ENCODE measurements around the gene TXNDC16. TPM values are rescaled to one million over a fixed set of nuclear protein-coding genes. Genes with fewer than 3 reads are reported as not detected.

Gene TXNDC16
- polyA plus RNA-seq, 3 donors = 2.6 to 4.1 (median 3.8) TPM

DNA sequence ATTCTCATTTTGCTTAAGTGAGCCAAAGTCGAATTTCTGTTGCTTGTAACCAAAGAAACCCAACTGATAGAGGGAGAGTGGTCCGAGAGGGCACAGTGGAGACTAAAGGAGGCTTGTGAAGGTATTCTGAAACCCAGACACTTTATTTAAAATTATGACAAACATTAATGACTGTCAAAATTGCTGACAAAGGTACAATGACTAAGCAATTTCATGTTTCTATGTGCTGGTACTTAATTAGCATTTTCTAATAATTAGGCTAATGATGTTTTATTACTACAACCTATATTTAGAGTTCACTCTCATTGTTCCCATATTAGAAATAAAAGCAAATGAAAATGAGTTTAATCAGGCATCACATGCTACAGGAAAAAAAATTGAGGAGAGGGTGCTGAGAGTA, 121.8 kb downstream of the TXNDC16 start:
- Histone ChIP-seq H3K9ac (ENCODE audit: insufficient read depth, low read length, poor library complexity, severe bottlenecking) (no peak overlapping the region), H3K4me1 (ENCODE audit: control insufficient read depth in 1 of 2, insufficient read depth in 2 of 2, low read length in 2 of 2) (no peaks in the 10 kb centered on the region), H3K79me2 (ENCODE audit: insufficient read depth, low read length) (no peaks in the 10 kb centered on the region), H3K27me3 (ENCODE audit: control insufficient read depth in 2 of 2, insufficient read depth in 2 of 2, low read length in 2 of 2) (no peaks in the 10 kb centered on the region), H3K9me3 (replicated peaks in 1 of 2; ENCODE audit: control insufficient read depth in 1 of 2, insufficient read depth in 1 of 2, low read length in 2 of 2) (no peaks in the 10 kb centered on the region), H3K27ac (ENCODE audit: low read depth in 1 of 2, low read length in 2 of 2) (no peak overlapping the region), H2AFZ (ENCODE audit: insufficient read depth, low read depth, low read length, poor library complexity, severe bottlenecking) (no peak overlapping the region), H3K4me2 (replicated peaks; ENCODE audit: extremely low read depth, low read length, poor library complexity, severe bottlenecking) (no peak overlapping the region), H3K36me3 (replicated peaks in 1 of 2; ENCODE audit: control insufficient read depth in 1 of 2, insufficient read depth in 2 of 2, low read length in 2 of 2) (no peaks in the 10 kb centered on the region), H3K4me3 (replicated peaks in 1 of 3; ENCODE audit: low read depth in 2 of 3, low read length in 3 of 3) (no peak overlapping the region), H4K20me1 (ENCODE audit: insufficient read depth, low read length) (no peaks in the 10 kb centered on the region)
- intact Hi-C loops (cut with micrococcal nuclease) = no loop called here
- H3K4me1 Mint-ChIP-seq = no peaks in the 10 kb centered on the region
- no CpG with 5 or more reads among the region's 2 CpGs for WGBS (ENCODE audit: insufficient coverage)
- no peak overlapping the region for H3K4me3 Mint-ChIP-seq
- no peak for DNase-seq
- no peak overlapping the region for H3K27ac Mint-ChIP-seq
- no peaks in the 10 kb centered on the region for H3K9me3 Mint-ChIP-seq
- TF ChIP-seq, protein P1, sequence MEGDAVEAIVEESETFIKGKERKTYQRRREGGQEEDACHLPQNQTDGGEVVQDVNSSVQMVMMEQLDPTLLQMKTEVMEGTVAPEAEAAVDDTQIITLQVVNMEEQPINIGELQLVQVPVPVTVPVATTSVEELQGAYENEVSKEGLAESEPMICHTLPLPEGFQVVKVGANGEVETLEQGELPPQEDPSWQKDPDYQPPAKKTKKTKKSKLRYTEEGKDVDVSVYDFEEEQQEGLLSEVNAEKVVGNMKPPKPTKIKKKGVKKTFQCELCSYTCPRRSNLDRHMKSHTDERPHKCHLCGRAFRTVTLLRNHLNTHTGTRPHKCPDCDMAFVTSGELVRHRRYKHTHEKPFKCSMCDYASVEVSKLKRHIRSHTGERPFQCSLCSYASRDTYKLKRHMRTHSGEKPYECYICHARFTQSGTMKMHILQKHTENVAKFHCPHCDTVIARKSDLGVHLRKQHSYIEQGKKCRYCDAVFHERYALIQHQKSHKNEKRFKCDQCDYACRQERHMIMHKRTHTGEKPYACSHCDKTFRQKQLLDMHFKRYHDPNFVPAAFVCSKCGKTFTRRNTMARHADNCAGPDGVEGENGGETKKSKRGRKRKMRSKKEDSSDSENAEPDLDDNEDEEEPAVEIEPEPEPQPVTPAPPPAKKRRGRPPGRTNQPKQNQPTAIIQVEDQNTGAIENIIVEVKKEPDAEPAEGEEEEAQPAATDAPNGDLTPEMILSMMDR (IDR thresholded peaks at IDR 0.05) = no peak
- peaks cover 0 to 3% (median 3%) of the 10 kb centered on the region in 3 donors for H3K27me3 Mint-ChIP-seq (ENCODE audit: low read depth in 3 of 3)
- peaks cover under 1 to 2% of the 10 kb centered on the region in 2 donors for H3K36me3 Mint-ChIP-seq

DNA sequence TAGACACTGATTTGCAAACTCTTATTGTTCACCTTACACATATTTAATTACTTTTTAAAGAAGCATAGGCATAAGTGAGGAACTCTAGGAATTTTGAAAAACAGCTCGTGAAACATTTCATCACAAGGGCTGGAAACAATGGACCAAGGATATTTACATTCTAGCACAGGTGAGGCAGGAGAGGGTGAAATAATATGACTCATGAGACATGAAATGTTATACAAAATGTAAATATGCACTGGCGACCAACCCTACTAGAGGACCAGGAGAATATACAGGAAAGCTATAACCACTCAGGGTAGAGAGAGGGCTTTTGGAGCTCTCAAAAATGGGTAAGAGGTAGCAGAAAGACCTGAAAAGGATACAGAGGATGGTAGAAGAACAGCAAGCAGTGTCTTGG, 122.9 kb downstream of the TXNDC16 start:
- Mint-ChIP-seq H3K36me3 (peaks cover 0 to 2% of the 10 kb centered on the region in 2 donors), H3K27ac (no peak overlapping the region), H3K4me1 (no peaks in the 10 kb centered on the region), H3K9me3 (no peaks in the 10 kb centered on the region), H3K4me3 (no peak overlapping the region), H3K27me3 (ENCODE audit: low read depth in 3 of 3) (peaks cover 2 to 3% (median 3%) of the 10 kb centered on the region in 3 donors)
- no peaks in the 10 kb centered on the region for H3K9me3 ChIP-seq (replicated peaks in 1 of 2; ENCODE audit: control insufficient read depth in 1 of 2, insufficient read depth in 1 of 2, low read length in 2 of 2)
- no peaks in the 10 kb centered on the region for H3K4me1 ChIP-seq (ENCODE audit: control insufficient read depth in 1 of 2, insufficient read depth in 2 of 2, low read length in 2 of 2)
- no CpG with 5 or more reads among the region's 2 CpGs for WGBS (ENCODE audit: insufficient coverage)
- H3K36me3 ChIP-seq (replicated peaks in 1 of 2; ENCODE audit: control insufficient read depth in 1 of 2, insufficient read depth in 2 of 2, low read length in 2 of 2) = no peaks in the 10 kb centered on the region
- H3K9ac ChIP-seq (ENCODE audit: insufficient read depth, low read length, poor library complexity, severe bottlenecking) = no peak overlapping the region
- H3K27me3 ChIP-seq (ENCODE audit: control insufficient read depth in 2 of 2, insufficient read depth in 2 of 2, low read length in 2 of 2) = no peaks in the 10 kb centered on the region
- TF ChIP-seq, protein P1 (IDR thresholded peaks at IDR 0.05) = no peak
- intact Hi-C loops (cut with micrococcal nuclease) = no loop called here
- H4K20me1 ChIP-seq (ENCODE audit: insufficient read depth, low read length) = no peaks in the 10 kb centered on the region
- no peak for DNase-seq
- no peak overlapping the region for H3K4me2 ChIP-seq (replicated peaks; ENCODE audit: extremely low read depth, low read length, poor library complexity, severe bottlenecking)
- no peak overlapping the region for H3K4me3 ChIP-seq (replicated peaks in 1 of 3; ENCODE audit: low read depth in 2 of 3, low read length in 3 of 3)
- H3K79me2 ChIP-seq (ENCODE audit: insufficient read depth, low read length) = no peaks in the 10 kb centered on the region
- no peak overlapping the region for H2AFZ ChIP-seq (ENCODE audit: insufficient read depth, low read depth, low read length, poor library complexity, severe bottlenecking)
- no peak overlapping the region for H3K27ac ChIP-seq (ENCODE audit: low read depth in 1 of 2, low read length in 2 of 2)
